HG03342 (cell line): Measurements from ENCODE around the gene CFDP1.

Experiments
- ATAC-seq: cut with Tn5 transposase; IDR thresholded peaks from one replicate; pipeline ENCODE4 v1.9.1; 2021; ENCODE audit warnings: mild to moderate bottlenecking, moderate library complexity; ENCODE audit not compliant: unreplicated experiment

CFDP1 gene

DNA sequence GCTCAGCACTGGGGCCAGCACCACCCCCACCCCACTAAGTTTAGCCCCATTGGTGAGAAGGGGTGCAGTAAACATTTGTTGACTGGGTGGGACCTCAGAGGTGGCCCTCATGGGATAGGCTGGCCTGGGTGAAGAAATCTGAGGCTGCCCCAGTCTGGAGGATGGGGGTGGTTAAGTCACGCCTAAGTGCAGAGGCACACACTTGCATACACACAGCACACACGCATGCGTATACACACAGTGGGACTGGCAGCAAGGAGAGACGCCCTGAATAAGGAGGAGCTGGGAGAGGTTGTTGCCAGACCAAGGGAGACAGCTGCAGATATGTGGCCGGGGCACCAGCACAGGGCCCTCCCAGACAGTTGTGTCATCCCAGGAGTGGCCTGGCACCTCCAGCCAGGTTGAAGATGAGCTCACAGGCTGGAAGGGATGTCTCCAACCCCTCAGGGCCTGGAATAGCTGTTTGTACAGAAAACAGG is 178.9 kb downstream of the CFDP1 start:
- no peak for ATAC-seq

DNA sequence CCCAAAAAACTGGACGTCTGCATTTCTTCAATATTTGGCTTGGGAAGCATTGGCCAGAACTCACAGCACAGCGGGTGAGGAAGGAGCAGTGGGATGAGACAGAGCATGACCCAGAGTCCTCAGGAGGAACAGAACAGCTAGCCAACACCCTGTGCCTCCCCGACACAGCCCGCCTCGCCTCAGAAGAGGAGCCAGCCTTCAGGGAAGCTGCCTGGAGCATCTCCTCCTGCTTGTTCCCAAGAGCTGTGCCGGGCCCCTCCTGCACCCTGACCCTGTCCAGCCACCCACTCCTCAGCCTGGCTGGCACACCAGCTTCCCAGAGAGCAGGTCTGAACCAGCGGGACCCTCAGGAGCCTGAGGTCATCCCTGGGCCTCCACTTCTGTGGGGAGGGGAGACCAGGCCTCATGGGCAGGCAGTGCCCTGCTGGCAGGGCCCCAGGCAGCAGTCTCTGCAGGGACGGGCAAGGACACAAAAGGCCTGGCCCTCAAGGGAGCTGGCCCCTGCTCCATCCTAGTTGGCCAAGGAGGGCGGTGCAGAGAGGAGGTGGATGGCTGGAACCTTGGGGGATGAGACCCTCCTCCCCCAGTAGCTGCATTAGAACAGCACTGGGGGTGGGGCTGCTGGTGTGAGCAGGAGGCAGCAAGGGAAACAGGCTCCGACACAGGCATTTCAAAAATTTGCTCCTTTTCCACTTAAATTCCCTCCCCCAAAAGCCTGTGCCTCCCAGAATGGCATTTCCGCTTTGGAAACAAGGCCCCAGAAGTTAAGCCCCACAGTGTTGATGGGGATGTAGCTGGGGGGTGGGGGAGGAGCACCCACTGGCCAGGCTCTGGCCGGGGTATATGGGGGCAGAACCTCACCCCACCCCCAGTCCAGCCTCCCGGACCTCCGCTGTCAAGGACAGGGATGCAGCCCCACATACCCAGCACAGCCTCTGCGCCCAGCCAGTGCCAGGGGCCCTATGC is 180.1 kb downstream of the CFDP1 start:
- ATAC-seq, result no peak

DNA sequence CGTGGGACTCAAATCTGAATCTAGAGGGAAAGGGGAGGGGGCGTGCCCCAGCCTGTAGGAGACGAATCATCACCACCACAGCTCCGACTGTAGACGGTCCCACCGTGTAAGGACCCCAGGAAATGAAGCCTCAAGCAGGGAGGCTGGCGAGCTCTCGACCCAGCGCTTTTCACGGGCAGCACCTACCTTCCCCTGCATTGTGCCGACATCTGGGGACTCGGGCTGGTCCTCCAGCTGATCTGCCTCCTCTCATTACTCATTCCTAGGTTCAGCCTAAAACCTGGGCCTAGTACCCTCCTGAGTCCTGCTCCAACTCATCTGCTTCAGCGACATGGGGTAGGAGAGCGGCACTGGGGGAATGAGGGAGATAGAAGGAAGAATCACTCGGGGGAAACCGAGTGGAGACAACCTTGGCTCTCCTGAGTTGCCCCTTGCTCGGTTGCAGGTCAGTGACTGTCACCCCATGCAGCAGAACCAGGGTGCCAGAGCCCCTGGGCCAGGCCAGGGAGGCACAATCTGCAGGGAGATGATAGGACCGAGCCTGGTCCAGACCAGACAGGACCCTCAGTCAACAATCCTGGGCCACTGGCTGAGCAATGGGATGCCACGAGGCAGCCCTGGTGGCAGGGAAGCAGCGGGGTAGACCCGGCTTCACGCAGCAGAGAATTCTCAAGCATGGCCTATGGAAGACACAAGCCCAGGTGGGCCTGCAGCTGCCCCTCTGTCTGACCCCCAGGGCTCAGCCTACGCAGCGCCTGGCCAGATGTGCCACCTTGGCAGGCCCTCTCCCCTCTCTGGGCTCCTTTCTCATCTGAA is 181.0 kb downstream of the CFDP1 start:
- ATAC-seq, result no peak

DNA sequence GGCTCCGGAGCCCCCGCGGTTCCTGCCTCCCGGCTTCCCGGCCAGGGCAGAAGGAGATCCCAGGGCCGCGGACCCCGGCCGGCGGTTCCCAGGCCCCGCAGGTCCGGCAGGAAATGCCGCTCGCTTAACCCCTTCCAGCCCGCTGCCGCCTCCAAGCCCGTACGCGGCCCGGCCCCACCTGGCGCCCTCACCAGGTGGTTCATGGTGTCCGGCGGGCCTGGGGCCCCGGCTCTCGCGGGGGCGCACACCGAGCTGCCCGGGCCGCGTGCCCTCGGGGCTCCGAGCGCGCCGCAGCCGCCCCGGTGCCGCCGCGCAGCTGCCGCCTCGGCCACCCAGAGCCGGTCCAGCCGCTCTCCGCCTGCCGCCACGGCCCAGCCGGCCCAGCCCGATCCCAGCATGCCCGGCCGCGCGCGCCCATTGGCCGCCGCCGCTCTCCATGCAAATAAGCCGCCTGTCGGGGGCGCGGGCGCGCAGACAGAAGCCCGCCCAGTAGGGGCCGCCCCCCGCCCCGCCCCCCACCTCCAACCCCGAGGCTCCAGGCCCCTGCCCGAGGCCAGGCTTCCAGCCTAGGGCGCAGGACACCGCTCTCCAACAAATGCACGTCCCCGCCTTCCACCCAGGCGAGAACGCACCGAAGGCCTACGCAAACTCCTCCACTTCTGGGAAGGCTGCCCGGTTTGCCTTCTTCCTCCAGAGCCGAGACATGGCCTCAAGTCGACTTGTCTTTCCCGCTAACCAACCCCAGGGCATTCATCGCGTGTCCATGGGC is 181.8 kb downstream of the CFDP1 start, which contains the start of gene BCAR1:
BCAR1 (minus strand) TSS at position 345 of the 769 bp plus-strand sequence; CDS start at position 203, 142 bp downstream.
- peak; percentile 65 for ATAC-seq

DNA sequence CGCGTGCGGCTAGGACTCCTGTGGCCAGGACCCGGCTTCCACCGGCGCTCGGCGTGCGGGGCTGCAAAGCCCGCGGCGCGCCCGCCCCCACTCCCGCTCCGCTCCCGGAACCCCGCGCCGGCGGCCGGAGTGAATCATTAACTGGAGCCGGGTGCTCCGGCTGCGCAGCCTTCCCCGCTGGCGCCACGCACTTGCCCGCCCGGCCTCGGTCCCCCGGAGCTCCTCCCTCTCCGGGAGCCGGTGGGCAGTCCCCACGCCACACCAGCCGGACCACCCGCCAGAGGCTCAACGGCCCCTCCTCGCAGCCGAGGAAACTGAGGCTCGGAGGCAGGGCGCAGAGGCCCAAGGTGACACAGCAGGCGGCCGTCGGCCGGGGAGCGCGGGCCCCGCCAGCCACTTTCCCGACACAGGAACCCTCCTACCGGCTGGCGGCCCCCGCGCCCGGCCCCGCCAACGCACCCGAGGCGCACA is 182.5 kb downstream of the CFDP1 start:
- ATAC-seq, result peak; percentile 42

DNA sequence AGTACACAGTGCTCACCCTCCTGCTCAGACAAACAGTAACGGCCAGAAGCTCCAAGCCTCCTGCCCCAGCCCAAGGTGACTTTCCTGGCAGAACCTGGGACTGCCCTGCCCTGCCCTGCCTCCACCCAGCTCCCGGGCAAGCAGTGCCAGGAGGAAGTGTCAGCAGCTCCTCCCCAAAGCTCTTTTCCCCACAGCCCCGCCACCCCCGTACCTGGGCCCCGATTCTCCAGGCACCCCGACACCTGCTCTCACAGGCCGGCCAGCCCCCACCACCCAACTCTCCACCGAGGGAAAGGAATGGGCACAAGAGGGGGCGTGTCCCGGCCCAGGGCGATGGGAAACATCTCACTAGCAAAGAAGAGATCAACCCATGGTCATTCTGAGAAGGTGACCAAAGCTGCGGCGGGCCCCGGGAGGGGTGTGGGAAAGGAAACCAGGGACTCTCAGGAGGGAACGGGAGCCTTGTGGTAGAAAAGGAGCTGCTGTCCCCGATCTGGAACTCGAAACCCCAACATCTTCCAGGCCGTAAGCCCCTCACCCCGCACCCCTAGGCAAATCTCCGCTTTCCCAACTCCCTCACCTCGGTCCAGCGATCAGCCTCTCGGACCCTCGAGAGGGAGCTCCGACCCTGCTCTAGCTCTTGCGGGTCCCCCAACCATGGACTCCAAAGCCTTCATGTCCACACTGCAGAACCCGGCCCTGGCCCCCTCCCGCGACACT is 183.1 kb downstream of the CFDP1 start:
- ATAC-seq, result no peak

DNA sequence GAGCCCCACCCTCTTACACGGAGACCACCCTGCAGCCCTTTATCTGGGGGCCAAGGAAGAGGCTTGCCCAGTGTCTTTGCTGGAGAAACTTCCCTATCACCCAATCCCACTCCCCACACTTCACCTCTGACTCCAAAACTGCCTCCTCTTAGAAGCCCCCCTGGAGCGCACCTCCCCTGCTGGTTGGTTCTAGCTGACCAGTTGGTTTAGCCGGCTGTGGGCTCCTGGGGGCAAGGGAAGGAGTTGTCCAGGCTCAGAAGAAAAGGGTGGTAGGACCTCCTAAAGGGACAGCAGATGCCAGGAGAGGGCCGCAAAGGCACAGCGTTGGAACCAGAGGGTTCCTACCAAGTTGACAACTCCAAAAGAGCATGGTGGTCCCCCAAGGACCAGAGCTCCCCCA is 183.9 kb downstream of the CFDP1 start:
- ATAC-seq, result no peak

DNA sequence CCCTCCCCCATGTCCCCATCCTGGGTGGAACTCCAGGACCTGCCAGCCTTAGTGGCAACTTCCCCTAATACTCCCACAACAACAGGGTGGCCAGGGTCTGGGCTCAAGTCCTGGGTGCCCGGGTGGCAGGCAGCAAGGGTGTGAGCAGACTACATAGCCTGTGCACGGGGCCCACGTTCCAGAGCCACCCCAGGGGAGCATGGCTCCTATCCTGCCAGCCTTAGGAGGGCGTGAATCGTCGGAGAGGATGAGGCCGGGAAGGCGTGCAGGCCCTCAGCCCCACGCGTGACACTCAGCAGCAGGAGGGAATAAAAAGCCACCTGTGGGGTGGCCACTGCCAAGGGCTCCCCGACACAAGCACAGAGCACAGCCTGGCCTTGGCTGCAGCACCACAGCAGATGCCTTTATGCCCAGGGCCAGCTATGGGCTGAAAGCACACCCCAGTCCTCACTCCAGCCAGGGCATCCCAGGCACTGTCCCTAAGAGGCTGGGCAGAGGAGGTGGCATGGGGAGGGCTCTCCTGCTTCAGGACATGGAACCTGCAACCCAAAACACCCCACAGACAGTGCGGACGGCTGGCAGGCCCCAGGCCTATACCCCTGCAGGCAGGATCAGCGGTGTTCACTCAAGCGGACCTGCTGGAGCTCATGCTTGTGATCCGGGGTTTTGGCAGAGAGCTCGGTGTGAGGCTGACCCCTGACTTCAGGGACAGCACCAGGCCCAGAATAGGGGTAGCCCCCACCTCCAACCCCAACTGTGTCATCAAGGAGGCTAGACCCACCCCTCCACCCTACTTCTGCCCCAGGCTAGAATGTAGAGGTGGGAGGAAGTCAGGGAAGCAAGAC is 184.5 kb downstream of the CFDP1 start:
- no peak for ATAC-seq

DNA sequence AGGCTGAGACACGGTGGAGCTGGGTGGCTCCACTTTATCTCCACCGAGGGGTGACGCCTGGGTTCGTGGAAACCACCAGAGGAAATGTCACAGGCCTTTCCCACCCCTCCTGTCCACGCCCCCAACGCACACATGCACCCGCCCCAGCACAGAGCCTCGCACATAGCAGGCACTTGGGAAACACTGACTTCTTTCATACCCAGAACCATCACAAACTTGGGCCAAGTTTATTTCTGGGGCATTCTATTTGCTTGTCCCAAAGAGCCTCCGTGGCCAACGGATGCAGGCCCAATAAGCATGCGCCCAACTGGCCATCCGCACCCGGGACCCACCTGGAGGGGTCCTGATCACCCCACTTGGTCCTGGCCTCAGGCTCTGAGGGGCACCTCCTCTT is 185.2 kb downstream of the CFDP1 start:
- ATAC-seq, result no peak

DNA sequence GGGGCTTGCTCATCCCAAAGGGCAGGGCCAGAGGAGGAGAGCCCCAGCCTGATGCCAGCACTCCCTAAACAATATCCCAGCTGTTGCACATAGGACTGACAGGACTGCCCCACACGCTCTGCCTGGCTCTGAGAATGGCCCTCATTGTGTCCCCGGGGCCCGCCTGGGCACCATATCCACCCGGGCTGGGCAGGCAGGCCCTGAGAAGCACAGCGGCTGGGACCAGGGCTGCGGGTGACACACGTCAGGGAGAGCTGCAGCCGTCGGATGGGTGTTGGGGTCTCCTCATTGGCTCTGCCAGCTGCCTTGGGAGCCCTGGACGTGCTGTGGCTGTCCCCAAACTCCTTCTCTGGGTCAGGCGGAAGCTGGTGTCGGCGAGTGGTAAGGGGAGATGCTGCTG is 186.1 kb downstream of the CFDP1 start:
- ATAC-seq, result no peak

DNA sequence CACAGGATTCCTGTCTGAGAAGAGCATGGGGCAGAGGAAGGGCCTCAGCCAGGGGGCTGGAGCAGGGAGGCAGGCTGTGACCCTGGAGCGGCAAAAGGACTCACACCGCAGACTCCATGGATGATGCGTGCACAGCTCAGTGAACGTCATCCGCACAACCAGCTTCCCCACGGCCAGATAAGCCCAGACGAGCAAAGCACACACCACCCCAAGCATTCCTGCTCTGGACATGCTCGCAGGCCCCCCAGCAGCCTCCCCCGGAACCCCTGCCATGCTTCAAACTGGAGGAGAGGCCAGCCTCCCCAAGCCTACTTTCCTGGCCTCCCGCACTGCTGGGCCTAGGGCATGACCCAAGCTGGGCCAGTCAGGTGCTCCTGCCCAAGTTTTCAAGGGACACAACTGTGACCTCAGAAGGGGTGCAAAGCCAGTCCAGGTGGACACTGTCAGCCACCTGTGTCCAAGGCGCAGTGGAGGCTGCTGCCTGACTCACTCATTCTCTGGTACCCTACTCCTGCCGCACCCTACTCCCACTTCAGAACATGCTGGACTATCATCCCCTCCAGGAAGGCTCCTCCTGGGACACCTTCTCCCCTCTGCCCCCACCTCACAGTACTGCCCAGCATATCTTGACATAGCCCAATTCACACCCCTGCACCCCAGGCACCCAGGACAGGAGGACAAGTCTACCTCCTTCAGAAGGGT is 186.6 kb downstream of the CFDP1 start:
- no peak for ATAC-seq

DNA sequence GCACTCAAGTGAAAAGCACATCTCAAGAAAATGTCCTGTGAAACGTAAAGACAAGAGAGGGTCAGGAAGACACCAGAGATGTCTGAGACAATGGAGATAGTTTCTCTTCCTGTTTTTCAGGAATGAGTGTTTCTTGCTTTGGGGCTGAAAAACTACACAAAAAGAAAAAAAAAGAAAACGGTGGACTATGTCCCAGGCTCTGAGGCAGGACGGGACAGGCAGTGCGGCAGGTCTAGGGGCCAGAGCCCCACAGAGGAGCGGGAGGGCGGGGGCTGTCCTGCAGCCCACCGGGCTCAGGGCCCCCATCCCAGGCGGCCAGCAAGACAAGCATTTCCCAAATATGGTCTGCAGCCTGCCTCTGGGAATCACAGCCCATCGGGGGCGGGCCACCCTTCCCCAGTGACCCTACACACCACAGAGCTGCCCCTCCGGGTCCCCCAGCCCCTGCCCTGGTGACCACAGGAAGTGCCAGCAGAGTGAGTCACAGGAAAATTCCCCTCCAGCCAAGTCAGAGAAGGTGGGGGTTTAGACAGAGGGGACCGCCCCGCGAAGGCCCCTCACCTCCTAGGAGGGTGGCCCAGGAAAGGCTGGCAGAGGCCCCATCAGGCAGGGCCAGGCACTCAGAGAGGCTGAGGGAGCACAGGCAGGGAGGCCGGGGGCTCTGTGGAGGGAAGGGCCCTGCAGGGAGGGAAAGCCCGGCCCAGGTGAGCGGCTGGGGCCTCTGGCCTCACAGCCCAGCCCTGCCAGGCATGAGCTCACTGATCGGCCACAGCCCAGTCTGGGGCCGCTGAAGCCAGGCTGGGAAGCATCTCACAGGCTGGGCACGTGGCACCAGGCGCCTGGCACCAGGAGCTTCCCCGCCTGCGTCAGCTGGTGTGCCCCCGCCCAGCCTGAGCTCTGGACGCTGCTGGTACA is 188.2 kb downstream of the CFDP1 start:
- peak; percentile 43 for ATAC-seq

DNA sequence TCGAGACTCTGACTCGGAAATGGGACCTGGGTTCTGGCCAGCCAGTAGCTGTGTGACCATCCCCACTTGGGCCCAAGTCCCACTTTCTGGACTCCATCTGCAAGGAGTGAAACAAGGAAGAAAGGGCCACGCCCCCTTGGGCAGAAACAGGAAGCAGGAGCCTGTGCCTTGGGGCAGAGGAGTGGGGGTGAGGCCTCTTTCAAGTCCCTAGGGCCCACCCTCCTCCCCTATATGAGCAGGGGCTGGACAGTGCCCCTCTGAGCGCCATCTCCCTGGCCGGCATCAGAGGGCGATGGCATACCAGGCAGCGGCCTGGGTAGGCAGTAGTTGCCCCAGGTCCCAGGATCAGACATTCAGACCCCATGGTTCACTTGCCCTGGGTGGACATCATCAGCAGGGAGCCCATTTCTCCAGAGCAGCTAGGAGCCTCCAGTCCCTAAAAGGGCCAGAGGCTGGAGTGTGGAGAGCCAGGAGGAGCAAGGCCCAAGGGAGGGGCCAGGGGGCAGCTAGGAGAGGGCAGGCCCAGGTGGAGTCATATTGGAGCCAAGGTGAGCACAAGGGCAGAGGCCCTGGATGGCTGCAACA is 189.0 kb downstream of the CFDP1 start:
- ATAC-seq, result no peak
